Measurements from ENCODE around the gene CLIC6. TPM values are rescaled to one million over a fixed set of nuclear protein-coding genes. Genes with fewer than 3 reads are reported as not detected.

The CLIC6 gene
- total and polyA plus RNA-seq, 7 experiments from 2014 or later, result 0.12 to 0.56 (median 0.22) TPM; not detected in 2

GRCh38 chr21:34630536-34631143, 38.2 kb upstream of the CLIC6 start:
- Mint-ChIP-seq H3K4me3 (no peak overlapping the region), H3K36me3 (no peaks in the 10 kb centered on the region)

GRCh38 chr21:34632498-34632897, 36.3 kb upstream of the CLIC6 start:
- Histone ChIP-seq H3K4me3 (ENCODE audit: low read length) (no peak overlapping the region), H3K36me3 (ENCODE audit: control insufficient read depth in 2 of 3, insufficient read depth in 3 of 3, low read length in 3 of 3) (no peaks in the 10 kb centered on the region), H3K27ac (ENCODE audit: low read depth, low read length) (no peak overlapping the region), H3K9me3 (ENCODE audit: control insufficient read depth in 2 of 3, low read length in 3 of 3) (no peaks in the 10 kb centered on the region), H3K27me3 (ENCODE audit: control insufficient read depth in 2 of 2, insufficient read depth in 2 of 2, low read length in 2 of 2) (no peaks in the 10 kb centered on the region), H3K4me1 (ENCODE audit: control insufficient read depth in 2 of 2, insufficient read depth in 2 of 2, low read length in 2 of 2) (no peaks in the 10 kb centered on the region)
- ChIA-PET CTCF (interaction anchor here (0.6 to 2.8 kb wide), 7 partner anchors 8 to 270 kb away, joined by 3 to 12 read pairs (median 4); no protein-coding TSS in a partner anchor), POLR2A (no interaction called here)
- peaks cover 0 to 2% (median 0%) of the 10 kb centered on the region in 11 donors for H3K9me3 Mint-ChIP-seq
- ATAC-seq (no peak), DNase-seq (no peak)
- intact Hi-C loops (cut with micrococcal nuclease), result loop anchor here in 1 of 2 donors (5.0 kb wide), 1 partner anchor 715 kb away; the partner anchor contains the start of gene ATP5PO
- H3K36me3 Mint-ChIP-seq, result no peaks in the 10 kb centered on the region
- peaks cover 0 to 2% (median 0%) of the 10 kb centered on the region in 7 donors for H3K4me1 Mint-ChIP-seq
- no peak overlapping the region for H3K4me3 Mint-ChIP-seq
- H3K27ac Mint-ChIP-seq, result no peak overlapping the region
- H3K27me3 Mint-ChIP-seq, result peaks cover 0 to 18% (median 6%) of the 10 kb centered on the region in 5 donors

More at GRCh38 chr21:34630536-34631143, 38.2 kb upstream of the CLIC6 start:
- H3K36me3 ChIP-seq (ENCODE audit: control insufficient read depth in 2 of 3, insufficient read depth in 3 of 3, low read length in 3 of 3), result no peaks in the 10 kb centered on the region
- H3K27me3 Mint-ChIP-seq, result peaks cover 5 to 22% (median 14%) of the 10 kb centered on the region in 5 donors
- H3K9me3 ChIP-seq (ENCODE audit: control insufficient read depth in 2 of 3, low read length in 3 of 3), result no peaks in the 10 kb centered on the region
- no peak overlapping the region for H3K27ac Mint-ChIP-seq
- no peak overlapping the region for H3K4me3 ChIP-seq (ENCODE audit: low read length)
- CTCF ChIA-PET, result interaction anchor here (1.1 to 2.8 kb wide), 4 partner anchors 10 to 268 kb away, joined by 3 to 12 read pairs (median 6); no protein-coding TSS in a partner anchor
- POLR2A ChIA-PET, result interaction anchor here (0.6 kb wide), 1 partner anchor 271 kb away, joined by 3 read pairs; no protein-coding TSS in a partner anchor
- ATAC-seq (peak; percentile 77), DNase-seq (peak in 7 of 9 donors; percentile 23 to 65 (median 52))
- intact Hi-C loops (cut with micrococcal nuclease), result loop anchor here (1.0 to 5.0 kb wide), 3 partner anchors 120 to 713 kb away; partner anchors contain the start of gene ATP5PO (in 1 of the 2)
- no peaks in the 10 kb centered on the region for H3K27me3 ChIP-seq (ENCODE audit: control insufficient read depth in 2 of 2, insufficient read depth in 2 of 2, low read length in 2 of 2)
- H3K27ac ChIP-seq (ENCODE audit: low read depth, low read length), result no peak overlapping the region
- H3K4me1 ChIP-seq (ENCODE audit: control insufficient read depth in 2 of 2, insufficient read depth in 2 of 2, low read length in 2 of 2), result no peaks in the 10 kb centered on the region
- H3K9me3 Mint-ChIP-seq, result no peaks in the 10 kb centered on the region
- no peaks in the 10 kb centered on the region for H3K4me1 Mint-ChIP-seq

GRCh38 chr21:34635307-34635706, 33.5 kb upstream of the CLIC6 start:
- peaks cover 0 to 7% (median 3%) of the 10 kb centered on the region in 5 donors for H3K36me3 Mint-ChIP-seq
- DNase-seq (no peak), ATAC-seq (no peak)
- intact Hi-C loops (cut with micrococcal nuclease), result no loop called here
- Histone ChIP-seq H3K36me3 (ENCODE audit: control insufficient read depth in 2 of 3, insufficient read depth in 3 of 3, low read length in 3 of 3) (no peaks in the 10 kb centered on the region), H3K9me3 (ENCODE audit: control insufficient read depth in 2 of 3, low read length in 3 of 3) (no peaks in the 10 kb centered on the region), H3K27me3 (ENCODE audit: control insufficient read depth in 2 of 2, insufficient read depth in 2 of 2, low read length in 2 of 2) (no peaks in the 10 kb centered on the region), H3K27ac (ENCODE audit: low read depth, low read length) (no peak overlapping the region), H3K4me1 (ENCODE audit: control insufficient read depth in 2 of 2, insufficient read depth in 2 of 2, low read length in 2 of 2) (no peaks in the 10 kb centered on the region), H3K4me3 (ENCODE audit: low read length) (no peak overlapping the region)
- peaks cover 0 to 12% (median 0%) of the 10 kb centered on the region in 11 donors for H3K9me3 Mint-ChIP-seq
- ChIA-PET CTCF (no interaction called here), POLR2A (no interaction called here)
- peaks cover 0 to 18% (median 6%) of the 10 kb centered on the region in 5 donors for H3K27me3 Mint-ChIP-seq
- no peak overlapping the region for H3K4me3 Mint-ChIP-seq
- H3K4me1 Mint-ChIP-seq, result peaks cover 4 to 20% (median 8%) of the 10 kb centered on the region in 7 donors
- no peak overlapping the region for H3K27ac Mint-ChIP-seq

- intact Hi-C loops (cut with micrococcal nuclease), result no loop called here
These were observed 31.8 kb upstream of the CLIC6 start for GRCh38 chr21:34636961-34637360.

GRCh38 chr21:34639250-34639649, 29.5 kb upstream of the CLIC6 start:
- Histone ChIP-seq H3K9me3 (ENCODE audit: control insufficient read depth in 2 of 3, low read length in 3 of 3) (no peaks in the 10 kb centered on the region), H3K4me1 (ENCODE audit: control insufficient read depth in 2 of 2, insufficient read depth in 2 of 2, low read length in 2 of 2) (peaks cover 0 to 4% of the 10 kb centered on the region in 2 donors), H3K27me3 (ENCODE audit: control insufficient read depth in 2 of 2, insufficient read depth in 2 of 2, low read length in 2 of 2) (no peaks in the 10 kb centered on the region), H3K27ac (ENCODE audit: low read depth, low read length) (no peak overlapping the region), H3K4me3 (ENCODE audit: low read length) (no peak overlapping the region), H3K36me3 (ENCODE audit: control insufficient read depth in 2 of 3, insufficient read depth in 3 of 3, low read length in 3 of 3) (no peaks in the 10 kb centered on the region)
- CTCF ChIA-PET, result no interaction called here
- Mint-ChIP-seq H3K27ac (peak overlapping the region in 3 of 9 donors; percentile 17 to 43 (median 36)), H3K4me1 (peaks cover 11 to 42% (median 14%) of the 10 kb centered on the region in 7 donors), H3K27me3 (peaks cover 0 to 12% (median 3%) of the 10 kb centered on the region in 5 donors), H3K9me3 (peaks cover 0 to 14% (median 0%) of the 10 kb centered on the region in 11 donors), H3K4me3 (peak overlapping the region in 4 of 10 donors; percentile 9 to 56 (median 27)), H3K36me3 (peaks cover 0 to 12% (median 3%) of the 10 kb centered on the region in 5 donors)
- ATAC-seq, result no peak
- intact Hi-C loops (cut with micrococcal nuclease), result no loop called here
- DNase-seq, result no peak
- POLR2A ChIA-PET, result no interaction called here

More at GRCh38 chr21:34636961-34637360, 31.8 kb upstream of the CLIC6 start:
- ATAC-seq, result no peak
- Histone ChIP-seq H3K27me3 (ENCODE audit: control insufficient read depth in 2 of 2, insufficient read depth in 2 of 2, low read length in 2 of 2) (no peaks in the 10 kb centered on the region), H3K9me3 (ENCODE audit: control insufficient read depth in 2 of 3, low read length in 3 of 3) (no peaks in the 10 kb centered on the region), H3K36me3 (ENCODE audit: control insufficient read depth in 2 of 3, insufficient read depth in 3 of 3, low read length in 3 of 3) (no peaks in the 10 kb centered on the region), H3K4me1 (ENCODE audit: control insufficient read depth in 2 of 2, insufficient read depth in 2 of 2, low read length in 2 of 2) (peaks cover 0 to 4% of the 10 kb centered on the region in 2 donors), H3K4me3 (ENCODE audit: low read length) (no peak overlapping the region), H3K27ac (ENCODE audit: low read depth, low read length) (no peak overlapping the region)
- no peak for DNase-seq
- POLR2A ChIA-PET, result no interaction called here
- Mint-ChIP-seq H3K4me3 (no peak overlapping the region), H3K4me1 (peaks cover 11 to 31% (median 14%) of the 10 kb centered on the region in 7 donors), H3K36me3 (peaks cover 0 to 12% (median 3%) of the 10 kb centered on the region in 5 donors), H3K9me3 (peaks cover 0 to 14% (median 0%) of the 10 kb centered on the region in 11 donors), H3K27ac (no peak overlapping the region), H3K27me3 (peaks cover 0 to 17% (median 6%) of the 10 kb centered on the region in 5 donors)
- CTCF ChIA-PET, result no interaction called here

- Mint-ChIP-seq H3K36me3 (peaks cover 0 to 12% (median 3%) of the 10 kb centered on the region in 5 donors), H3K4me3 (peak overlapping the region in 9 of 10 donors; percentile 28 to 79 (median 67)), H3K27me3 (peaks cover 0 to 4% (median 0%) of the 10 kb centered on the region in 5 donors), H3K27ac (peak overlapping the region in 5 of 9 donors; percentile 6 to 90 (median 17)), H3K4me1 (peaks cover 11 to 42% (median 14%) of the 10 kb centered on the region in 7 donors), H3K9me3 (peaks cover 0 to 14% (median 0%) of the 10 kb centered on the region in 11 donors)
- H3K27me3 ChIP-seq (ENCODE audit: control insufficient read depth in 2 of 2, insufficient read depth in 2 of 2, low read length in 2 of 2), result no peaks in the 10 kb centered on the region
- ChIA-PET CTCF (interaction anchor here (1.7 kb wide), 1 partner anchor 9 kb away, joined by 8 read pairs; no protein-coding TSS in a partner anchor), POLR2A (no interaction called here)
- no peak overlapping the region for H3K4me3 ChIP-seq (ENCODE audit: low read length)
- DNase-seq, result peak in 2 of 9 donors; percentile 6 to 25
- H3K4me1 ChIP-seq (ENCODE audit: control insufficient read depth in 2 of 2, insufficient read depth in 2 of 2, low read length in 2 of 2), result peaks cover 0 to 4% of the 10 kb centered on the region in 2 donors
- ATAC-seq, result no peak
- no peak overlapping the region for H3K27ac ChIP-seq (ENCODE audit: low read depth, low read length)
- no peaks in the 10 kb centered on the region for H3K9me3 ChIP-seq (ENCODE audit: control insufficient read depth in 2 of 3, low read length in 3 of 3)
- H3K36me3 ChIP-seq (ENCODE audit: control insufficient read depth in 2 of 3, insufficient read depth in 3 of 3, low read length in 3 of 3), result no peaks in the 10 kb centered on the region
- intact Hi-C loops (cut with micrococcal nuclease), result no loop called here
These were observed 28.7 kb upstream of the CLIC6 start for GRCh38 chr21:34639882-34640788.

Measured in naive thymus-derived CD4-positive, alpha-beta T cell (primary cell).